Cardiac ventricle fibroblast (primary cell): ENCODE data around the gene ZFR. TPM values are rescaled to one million over a fixed set of nuclear protein-coding genes. Genes with fewer than 3 reads are reported as not detected.

Experiments used
- total RNA-seq: library from RNA; depleted of rRNA; stranded (reverse); fragments of >200 nt; gene quantifications from 2 replicates; pipeline ENCODE4 v1.2.3, GENCODE V29; 2015

Gene ZFR
- 43.9 and 48.1 TPM in 2 replicates for total RNA-seq

GRCh38 chr5:32444431-32445286 is at the start of gene ZFR:
ZFR (minus strand) TSS chr5:32444740; CDS start chr5:32444658, 82 bp downstream.

GRCh38 chr5:32312595-32313332 is 131.8 kb downstream of the ZFR start, which contains the start of gene MTMR12:
MTMR12 (minus strand) TSS chr5:32312939; CDS start chr5:32312838, 101 bp downstream.

Other genes with a start within 250 kb of the ZFR start
- gene MTMR12, start 131.8 kb downstream of the ZFR start, total RNA-seq = 11.2 TPM in 2 replicates
- 190 and 280 TPM in 2 replicates for gene SUB1, start 140.8 kb upstream of the ZFR start, total RNA-seq